GM12872 (cell line): ENCODE data around the gene PIGL.

Experiments
- CTCF ChIP-seq: IDR thresholded peaks from 3 replicates; pipeline ENCODE4 v1.5.1; 2011; ENCODE audit warnings: low read depth, mild to moderate bottlenecking, low read length, moderate library complexity; ENCODE audit not compliant: insufficient read depth

Gene PIGL

GRCh38 chr17:16217002-16217635, at the start of gene PIGL:
Gene PIGL (plus strand): TSS chr17:16217210. CDS start chr17:16217227, 17 bp downstream.
- no peak for TF ChIP-seq CTCF

- no peak for TF ChIP-seq CTCF
These were observed 45.4 kb upstream of the PIGL start for GRCh38 chr17:16171613-16172012.

GRCh38 chr17:16178836-16179235, 38.2 kb upstream of the PIGL start:
- no peak for TF ChIP-seq CTCF

GRCh38 chr17:16181581-16181980, 35.4 kb upstream of the PIGL start:
- TF ChIP-seq CTCF, result no peak

- no peak for TF ChIP-seq CTCF
These were observed 29.4 kb upstream of the PIGL start for GRCh38 chr17:16187642-16188041.

GRCh38 chr17:16189791-16190348, 27.1 kb upstream of the PIGL start:
- no peak for TF ChIP-seq CTCF

GRCh38 chr17:16190703-16191360, 26.2 kb upstream of the PIGL start:
- no peak for TF ChIP-seq CTCF
